T-helper 2 cell treated with Interferon-gamma antibody and Interleukin-4, amounts not matched to agents 100 ng/mL and 5 ng/mL, for 36 hours (primary cell): ENCODE results near the gene KATNB1. TPM values are rescaled to one million over a fixed set of nuclear protein-coding genes. Genes with fewer than 3 reads are reported as not detected.

Experiments
- intact Hi-C: fragments of 100-400 bp; cut with micrococcal nuclease; formaldehyde crosslinking; loops from one replicate; pipeline ENCODE4 v1.15.1; 2023
- total RNA-seq: library from RNA; stranded (reverse); gene quantifications from 2 replicates; pipeline ENCODE4 v1.2.3, GENCODE V29; 2022

Gene KATNB1
- total RNA-seq, 1 donor from 2014 or later = 30.5 TPM

GRCh38 chr16:57803134-57803990 lies 67.8 kb downstream of the KATNB1 start:
- intact Hi-C loops = loop anchor here (5.0 kb wide), 1 partner anchor 184 kb away; no protein-coding TSS in a partner anchor

GRCh38 chr16:57804111-57804837 lies 68.7 kb downstream of the KATNB1 start:
- intact Hi-C loops = loop anchor here (5.0 kb wide), 1 partner anchor 183 kb away; no protein-coding TSS in a partner anchor

- intact Hi-C loops = no loop called here
Measured at GRCh38 chr16:57805176-57805575, 69.6 kb downstream of the KATNB1 start.

Other genes starting within 250 kb of the KATNB1 start
- 1.3 and 1.4 TPM in 2 replicates for gene DOK4, start 249.3 kb upstream of the KATNB1 start, total RNA-seq
- 9.3 and 10.1 TPM in 2 replicates for gene CCDC102A, start 199.2 kb upstream of the KATNB1 start, total RNA-seq
- gene ADGRG5, start 193.1 kb upstream of the KATNB1 start, total RNA-seq = 2.4 and 2.7 TPM in 2 replicates
- 0.91 and 2.4 TPM in 2 replicates for gene ADGRG1, start 107.1 kb upstream of the KATNB1 start, total RNA-seq
- not detected in 2 replicates for gene ADGRG3, start 67.5 kb upstream of the KATNB1 start, total RNA-seq
- gene DRC7, start 41.0 kb upstream of the KATNB1 start, total RNA-seq = not detected in 2 replicates
- gene KIFC3, start 66.7 kb downstream of the KATNB1 start, total RNA-seq = not detected in 2 replicates
- gene CNGB1, start 235.4 kb downstream of the KATNB1 start, total RNA-seq = not detected in 2 replicates